HG03571 (cell line): ENCODE results near the gene CYS1.
"Not testable (repeated sequence)": the region's sequence is repeated elsewhere in the genome, so short reads cannot be mapped to it uniquely, and the experiment has no call there.

ENCODE experiments used
- ATAC-seq: cut with Tn5 transposase; IDR thresholded peaks from one replicate; pipeline ENCODE4 v1.9.1; 2021; ENCODE audit not compliant: unreplicated experiment

CYS1 gene

DNA sequence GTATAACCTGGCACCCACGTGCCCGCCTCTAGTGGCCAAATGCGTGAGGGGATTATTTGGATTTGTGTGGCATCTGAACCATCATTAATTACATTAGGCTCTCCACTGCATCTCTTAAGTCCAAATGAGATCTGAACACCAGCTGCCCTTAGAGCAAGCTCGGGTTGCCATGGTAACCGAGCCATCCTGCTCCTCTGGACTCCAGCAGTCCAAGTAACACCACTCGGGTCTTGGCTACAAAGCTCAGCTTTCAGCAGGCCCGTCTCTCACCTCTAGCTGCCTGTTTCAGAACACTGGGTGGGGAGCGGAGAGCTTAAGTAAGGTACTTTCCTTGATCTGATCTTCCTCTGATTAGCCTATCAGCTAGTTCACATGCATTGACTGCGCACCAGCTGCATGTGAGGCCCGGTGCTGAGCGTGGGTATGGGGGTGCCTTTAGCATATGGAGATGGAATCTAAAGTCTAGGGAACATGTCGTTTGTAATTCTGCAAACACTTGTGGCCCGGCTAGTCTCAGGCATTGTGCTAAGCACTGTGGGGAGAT is 14.1 kb upstream of the CYS1 start:
- ATAC-seq: no peak

DNA sequence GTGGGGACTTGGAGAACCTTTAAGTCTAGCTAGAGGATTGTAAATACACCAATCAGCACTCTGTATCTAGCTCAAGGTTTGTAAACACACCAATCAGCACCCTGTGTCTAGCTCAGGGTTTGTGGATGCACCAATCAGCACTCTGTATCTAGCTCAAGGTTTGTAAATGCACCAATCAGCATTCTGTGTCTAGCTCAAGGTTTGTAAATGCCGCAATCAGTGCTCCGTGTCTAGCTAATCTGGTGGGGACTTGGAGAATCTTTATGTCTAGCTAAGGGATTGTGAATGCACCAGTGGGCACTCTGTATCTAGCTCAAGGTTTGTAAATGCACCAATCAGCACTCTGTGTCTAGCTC is 11.7 kb upstream of the CYS1 start:
- not testable (repeated sequence) for ATAC-seq

DNA sequence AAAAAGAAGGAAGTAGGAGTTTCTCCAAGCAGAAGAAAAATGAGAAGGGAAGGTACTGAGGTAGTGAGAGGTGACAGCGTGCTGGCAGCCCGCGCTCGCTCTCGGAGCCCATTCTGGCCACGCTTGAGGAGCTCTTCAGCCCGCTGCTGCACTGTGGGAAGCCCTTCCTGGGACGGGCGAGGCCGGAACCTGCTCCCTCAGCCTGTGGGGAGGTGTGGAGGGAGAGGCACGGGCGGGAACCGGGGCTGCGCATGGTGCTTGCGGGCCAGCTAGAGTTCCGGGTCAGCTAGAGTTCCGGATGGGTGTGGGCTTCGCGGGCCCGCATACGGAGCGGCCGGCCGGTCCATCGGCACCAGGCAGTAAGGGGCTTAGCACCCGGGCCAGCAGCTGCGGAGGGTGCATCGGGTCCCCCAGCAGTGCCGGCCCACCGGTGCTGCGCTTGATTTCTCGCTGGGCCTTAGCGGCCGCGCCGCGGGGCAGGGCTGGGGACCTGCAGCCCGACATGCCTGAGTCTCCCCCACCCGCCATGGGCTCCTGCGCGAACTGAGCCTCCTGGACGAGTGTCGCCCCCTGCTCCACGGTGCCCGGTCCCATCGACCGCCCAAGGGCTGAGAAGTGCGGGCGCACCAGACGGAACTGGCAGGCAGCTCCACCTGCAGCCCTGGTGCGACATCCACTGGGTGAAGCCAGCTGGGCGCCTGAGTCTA is 11.1 kb upstream of the CYS1 start:
- peak; percentile 40 for ATAC-seq

DNA sequence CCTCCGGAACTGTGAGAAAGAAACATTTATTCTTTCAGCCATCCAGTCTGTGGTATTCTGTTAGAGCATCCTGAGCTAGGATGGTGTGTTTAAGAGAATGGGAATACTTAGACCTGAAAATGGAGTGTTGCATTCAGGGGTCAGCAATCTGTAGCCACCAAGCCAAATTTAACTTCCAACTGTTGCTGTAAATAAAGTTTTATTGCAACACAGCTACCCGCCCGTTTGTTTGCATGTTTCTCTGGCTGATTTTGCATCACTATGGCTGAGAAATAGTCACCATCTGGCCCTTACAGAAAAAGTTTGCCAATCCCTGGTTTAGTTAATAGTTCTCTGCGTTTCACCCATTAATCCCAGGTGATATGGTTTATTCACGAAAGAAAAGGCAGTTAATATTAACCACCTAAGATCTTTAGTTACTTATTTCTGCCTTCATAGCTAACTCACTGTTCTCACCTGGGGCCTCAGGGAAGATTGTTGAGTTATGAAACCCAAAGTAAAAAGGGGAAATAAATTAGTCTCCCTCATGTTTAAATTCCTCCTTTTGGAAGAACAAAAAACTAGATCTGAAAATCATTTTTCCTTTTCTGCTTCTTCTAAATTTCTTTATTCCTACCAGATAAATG is 9.5 kb upstream of the CYS1 start:
- peak; percentile 53 for ATAC-seq

DNA sequence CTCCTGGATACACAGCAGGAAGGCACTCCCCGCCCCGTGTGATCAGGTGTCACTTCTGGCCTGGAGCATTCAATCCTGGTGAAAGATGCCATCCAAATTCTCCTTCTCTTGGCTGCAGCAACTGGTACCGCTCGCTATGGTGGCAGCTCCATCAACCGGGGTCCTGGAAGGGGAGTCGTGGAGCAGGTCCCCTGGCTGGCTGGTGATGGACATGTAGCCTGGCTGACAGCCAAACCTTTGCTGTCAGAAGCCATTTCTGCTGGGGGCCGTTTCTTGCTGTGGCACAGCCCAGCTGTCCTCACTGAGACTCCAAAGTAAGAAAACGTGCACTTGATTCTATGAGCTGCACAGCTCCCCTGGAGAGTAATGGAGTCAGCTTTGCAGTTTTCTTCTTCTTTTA is 7.1 kb upstream of the CYS1 start:
- ATAC-seq: no peak

DNA sequence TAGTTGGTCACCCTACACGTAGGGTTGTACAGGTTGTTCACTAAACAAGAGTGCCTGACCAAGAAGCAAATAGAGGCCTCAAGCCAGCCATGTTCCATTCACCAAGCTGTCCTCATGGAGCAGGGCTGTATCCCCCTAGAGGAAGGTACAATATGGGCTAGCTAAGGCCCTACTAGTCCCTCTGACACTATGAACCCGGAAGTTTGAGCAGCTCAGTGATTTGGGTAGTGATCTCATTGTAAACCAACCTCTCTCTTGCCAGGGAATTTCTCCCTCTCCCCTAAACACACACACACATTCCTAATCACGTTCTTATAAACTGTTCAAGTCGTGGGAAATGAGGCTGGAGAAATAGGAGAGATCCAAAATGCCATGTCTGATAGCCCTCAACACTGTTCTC is 6.7 kb upstream of the CYS1 start:
- no peak for ATAC-seq

DNA sequence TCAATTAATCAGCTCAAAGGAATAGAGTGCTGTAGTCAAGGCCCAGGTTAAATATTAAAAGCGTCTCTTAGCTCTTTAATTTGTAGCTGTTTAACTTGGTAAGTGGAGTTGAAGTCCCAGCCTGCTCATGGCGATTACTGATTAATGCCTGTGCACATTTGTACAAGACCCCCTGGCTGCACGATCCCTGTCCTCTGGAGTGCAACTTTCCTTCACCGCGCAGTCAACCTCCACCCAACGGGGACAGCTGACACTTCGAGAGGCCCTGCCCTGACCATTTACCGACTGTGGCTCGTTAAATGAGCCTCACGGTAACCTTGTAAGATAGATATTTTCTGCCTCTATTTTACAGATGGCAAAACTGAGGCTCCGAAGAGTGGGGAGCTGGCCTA is 5.5 kb upstream of the CYS1 start:
- ATAC-seq: no peak

DNA sequence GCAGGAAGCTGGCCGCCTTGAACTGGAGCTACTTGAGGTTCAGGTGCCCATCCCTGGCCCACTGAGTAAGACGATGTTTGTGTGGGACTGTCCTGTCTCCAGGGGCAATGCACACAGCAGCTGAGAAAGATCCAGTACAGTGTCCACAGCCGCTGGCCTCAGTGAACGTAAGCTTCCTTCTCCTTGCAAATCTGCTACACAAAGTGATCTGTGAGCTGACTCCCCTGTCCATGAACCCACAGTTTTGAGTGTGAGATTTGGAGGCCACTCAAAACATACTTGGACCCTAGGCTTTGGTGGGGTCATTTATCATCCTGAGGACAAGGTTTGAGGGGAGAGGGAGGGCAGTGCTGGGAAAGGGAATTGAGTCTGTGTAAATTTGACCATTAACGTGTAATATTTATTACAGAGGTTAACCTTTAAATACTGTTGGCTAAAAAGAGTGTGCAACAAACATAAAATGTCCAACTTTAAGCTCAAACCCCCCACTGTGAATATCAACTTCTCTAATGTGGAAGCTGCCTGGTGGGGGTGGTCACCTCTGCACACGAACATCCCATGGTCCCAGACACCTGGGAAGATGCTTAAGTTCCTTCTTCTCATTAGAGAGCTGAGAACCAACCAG is 4.9 kb upstream of the CYS1 start:
- no peak for ATAC-seq

DNA sequence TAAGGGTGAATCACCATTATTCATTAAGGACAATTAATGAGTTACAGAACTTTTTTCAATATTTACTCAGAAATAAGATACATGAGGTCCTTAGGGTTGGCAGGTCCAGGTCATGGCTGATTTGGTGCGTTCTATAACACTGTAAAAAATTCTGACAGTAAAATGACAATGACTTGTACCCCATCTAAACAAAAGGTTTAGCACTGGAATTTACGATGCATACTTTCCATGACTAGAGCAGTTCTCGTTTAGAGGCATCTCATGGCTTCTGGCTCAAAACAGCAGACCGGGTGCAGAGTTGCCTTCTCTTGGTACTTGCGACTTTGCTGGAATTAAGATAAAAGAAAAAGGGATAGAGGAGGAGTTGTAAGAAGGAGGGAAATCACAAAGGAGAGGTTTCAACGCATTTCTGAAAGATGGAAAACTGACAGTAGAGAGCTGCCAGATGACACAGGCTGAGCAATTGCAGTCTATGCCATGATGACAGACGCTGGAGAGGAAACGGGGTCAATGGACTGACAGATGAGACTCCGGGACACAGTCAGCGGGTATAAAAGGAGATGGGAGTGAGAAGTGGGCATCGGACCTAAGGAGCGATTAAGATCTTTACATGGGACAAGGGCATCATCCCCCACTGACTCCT is 4.1 kb upstream of the CYS1 start:
- ATAC-seq: no peak

DNA sequence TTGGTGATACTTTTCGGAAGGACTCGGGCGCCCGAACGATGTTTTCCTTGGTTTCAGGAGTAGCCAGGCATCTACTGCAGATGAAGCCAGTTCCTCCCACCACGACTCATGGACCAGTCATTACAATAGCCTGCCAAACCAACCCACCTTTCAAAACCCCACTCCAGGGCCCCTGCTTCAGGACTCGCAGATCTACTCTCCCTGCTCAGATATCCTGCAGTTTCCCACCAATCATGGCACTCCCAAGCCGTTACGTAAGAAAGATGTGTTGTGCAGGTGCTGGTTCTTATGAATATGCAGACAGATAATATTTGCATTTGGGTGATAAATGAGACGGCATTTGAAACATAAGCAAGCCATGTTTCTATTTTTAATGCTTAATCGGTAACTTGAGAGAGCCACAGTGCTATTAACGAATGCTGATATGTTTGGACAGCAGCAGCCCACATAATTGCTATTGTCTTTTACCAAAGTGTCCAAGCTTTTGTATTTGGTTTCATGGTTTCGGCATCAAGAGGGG is 3.5 kb upstream of the CYS1 start:
- ATAC-seq: peak; percentile 30

DNA sequence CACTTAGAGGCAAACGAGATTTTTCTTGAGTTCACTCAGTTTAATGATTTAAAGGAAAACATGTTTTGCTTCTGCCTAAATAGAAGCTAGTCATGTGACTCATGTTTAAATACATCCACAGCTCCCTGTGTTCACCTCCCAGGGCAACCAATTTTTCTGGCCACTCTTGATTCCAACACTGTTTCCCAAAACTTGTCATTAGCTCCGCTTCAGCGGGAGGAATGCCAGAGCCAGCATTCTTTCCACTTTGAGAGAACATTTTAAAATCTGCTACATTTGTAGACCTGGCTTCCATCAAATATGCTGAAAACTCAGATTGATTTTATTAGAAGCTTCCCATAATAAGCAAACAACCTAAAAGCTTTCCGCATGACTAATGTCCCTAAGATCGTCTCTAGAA is 2.8 kb upstream of the CYS1 start:
- ATAC-seq: no peak

DNA sequence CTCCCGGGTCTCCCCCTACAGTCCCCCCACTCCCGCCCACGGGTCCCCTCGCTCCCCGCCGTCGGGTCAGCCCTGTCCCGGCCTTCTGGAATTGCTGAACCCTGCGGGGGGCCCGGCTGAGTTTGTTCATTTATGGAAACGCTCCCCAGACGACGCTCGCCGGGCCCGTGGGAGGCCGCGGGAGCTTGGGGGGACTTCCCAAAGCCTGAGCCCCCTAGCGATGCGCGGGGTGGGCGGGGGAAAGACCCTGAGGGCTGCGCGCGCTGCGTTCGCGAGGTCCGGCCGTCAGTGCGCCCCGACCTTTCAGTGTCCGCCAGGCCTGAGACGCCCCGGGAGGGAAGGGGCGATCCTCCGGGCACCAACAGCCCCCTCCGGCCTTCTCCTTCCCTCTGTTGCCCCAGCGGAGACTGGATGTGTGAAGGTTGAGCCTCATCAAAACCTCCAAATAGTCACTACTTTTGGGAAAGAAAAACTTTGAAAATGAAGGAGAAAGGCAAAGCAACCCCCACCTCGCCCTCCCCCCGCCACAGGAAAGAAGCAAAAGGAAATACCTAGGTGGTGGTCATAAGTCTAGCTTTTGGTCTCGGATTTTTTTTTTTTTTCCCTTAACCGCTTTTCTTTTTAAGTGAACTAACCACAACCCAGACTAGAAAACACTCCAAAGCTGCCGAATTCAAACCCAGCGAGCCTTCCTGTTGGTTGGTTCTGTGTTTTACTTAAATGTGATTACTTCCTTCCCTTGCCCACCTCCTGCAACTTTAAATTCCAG is 509 bp upstream of the CYS1 start:
- peak; percentile 17 for ATAC-seq

DNA sequence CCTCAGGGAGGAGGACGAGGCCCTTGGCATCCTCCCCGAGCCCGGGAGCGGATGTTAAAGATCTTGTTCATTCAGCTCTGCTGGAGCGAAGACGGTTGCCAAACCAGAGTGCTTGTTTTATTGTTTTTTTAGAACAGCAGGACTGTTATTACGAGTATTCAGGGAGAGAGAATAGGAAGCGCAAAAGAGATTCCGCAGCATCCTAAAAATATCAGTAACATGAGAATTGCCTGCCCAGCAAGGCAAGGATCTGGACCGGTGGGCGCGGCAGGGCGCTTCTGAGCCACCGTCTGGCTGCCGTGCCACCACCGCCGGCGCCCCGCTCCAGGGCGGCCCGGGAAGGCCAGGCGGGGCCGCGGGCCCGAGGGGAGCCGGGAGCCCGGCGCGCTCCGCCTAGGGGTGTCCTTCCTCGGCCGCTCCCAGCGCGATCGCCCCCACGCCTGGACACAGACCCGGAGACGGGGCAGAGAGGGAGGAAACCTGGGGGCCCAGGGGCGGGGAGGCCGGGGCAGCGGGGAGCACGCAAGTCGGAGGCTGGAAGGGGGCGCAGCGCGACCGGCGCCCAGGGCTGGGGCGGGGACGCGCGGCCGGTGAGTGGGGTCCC is 843 bp downstream of the CYS1 start:
- peak; percentile 14 for ATAC-seq

DNA sequence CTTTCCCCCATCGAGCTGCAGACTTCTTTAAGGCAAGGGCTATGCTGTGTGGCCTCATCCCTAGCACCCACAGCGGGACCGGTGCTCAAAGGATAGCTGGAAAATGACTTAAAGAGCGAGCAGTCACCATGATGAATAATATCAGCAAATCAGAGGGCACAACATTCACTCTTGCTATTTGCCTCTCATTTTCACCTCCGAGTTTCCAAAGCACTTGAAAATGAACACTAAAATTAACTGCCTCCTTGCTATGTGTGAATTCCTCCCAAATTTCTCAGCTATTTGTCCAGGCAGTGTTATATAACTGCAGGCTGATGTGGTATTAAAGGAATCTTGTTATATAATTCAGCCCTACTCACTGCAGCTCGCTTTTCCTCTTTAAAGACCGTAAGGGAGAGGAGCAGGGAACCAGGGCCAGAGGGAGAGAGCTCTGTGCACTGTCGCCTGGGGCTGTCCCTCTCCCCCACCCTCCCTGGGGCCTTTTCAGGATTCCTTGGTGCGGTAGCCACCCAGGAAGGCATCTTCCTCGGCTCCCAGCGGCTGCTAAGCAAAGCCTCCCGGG is 1.4 kb downstream of the CYS1 start:
- ATAC-seq: no peak

DNA sequence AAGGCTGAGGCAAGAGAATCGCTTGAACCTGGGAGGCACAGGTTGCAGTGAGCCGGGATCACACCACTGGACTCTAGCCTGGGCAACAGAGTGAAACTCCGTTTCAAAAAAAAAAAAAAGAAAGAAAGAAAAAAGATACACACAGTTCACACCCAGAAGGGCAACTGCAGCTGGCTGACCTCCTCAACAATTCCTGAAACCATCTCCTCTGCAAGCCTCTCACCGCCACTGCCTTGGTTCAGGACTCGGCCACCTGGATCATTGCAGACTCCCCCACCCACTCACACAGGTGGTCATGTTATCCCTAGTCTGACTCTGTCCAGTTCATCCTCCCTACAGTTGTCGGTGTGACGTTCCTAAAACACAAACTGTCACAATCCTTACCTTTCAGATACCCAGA is 2.2 kb downstream of the CYS1 start:
- ATAC-seq: no peak

DNA sequence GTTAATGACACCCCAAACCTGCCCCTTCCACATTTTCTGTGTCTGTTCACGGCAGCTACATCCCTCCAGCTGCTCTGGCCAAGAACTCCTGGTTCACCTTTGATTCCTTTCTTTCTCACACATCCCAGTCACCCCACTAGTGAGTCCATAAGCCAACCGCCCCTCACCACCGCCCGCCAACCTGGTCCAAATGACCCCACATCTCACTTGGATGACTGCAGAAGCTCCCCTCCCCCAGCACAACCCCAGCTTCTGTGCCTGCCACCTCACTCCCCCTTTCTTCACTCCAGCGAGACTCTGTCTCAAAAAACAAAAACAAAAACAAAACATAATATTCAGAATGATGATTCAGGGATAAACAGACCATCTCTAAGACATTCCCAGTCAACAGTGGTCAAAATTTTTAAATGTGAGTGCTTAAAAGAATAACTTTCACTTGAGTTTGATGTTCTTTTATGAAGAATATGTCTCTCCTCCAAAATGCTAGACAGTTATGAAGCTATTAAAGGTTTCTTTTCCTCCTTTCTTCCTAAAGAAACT is 3.2 kb downstream of the CYS1 start:
- ATAC-seq: no peak

DNA sequence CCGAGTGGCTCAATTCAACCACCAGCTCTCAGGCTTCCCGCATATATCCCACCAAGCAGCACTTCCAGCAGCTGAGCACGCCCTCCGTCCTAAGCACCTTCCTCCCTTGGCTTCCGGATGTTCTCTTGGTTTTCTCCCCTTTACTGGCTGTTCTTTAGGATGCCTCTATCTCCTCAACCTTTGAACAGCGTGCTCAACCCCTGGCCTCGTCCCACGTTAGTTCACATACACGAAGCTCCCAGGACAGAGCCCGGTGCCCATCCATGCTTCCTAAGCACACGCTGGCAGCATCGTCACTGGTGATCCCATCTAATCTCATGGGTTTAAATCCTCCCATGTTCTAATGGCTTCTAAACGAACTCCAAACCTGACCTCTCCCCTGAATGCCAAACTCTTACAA is 3.7 kb downstream of the CYS1 start:
- no peak for ATAC-seq

DNA sequence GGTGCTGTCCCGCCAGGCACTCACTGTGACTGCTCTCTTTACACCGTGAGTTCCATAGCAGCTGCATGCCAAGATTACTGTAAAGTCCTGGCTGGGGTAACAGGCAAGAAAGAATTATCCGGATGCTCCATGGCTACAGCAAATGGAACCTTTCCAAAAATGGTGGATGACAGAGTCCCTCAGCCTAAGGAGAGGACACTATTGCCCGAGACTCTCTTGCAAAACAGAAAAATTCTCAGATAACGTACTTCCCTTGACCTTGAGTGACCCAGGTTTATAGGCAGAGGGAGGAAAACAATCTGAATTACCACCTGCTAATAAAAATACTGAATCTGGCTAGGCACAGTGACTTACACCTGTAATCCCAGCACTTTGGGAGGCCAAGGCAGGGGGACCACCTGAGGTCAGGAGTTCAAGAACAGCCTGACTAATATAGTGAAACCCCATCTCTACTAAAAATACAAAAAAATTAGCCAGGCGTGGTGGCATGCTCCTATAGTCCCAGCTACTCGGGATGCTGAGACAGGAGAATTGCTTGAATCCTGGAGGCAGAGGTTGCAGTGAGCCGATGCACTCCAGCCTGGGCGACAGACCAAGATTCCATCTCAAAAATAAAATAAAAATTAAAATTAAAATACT is 4.5 kb downstream of the CYS1 start:
- ATAC-seq: no peak

DNA sequence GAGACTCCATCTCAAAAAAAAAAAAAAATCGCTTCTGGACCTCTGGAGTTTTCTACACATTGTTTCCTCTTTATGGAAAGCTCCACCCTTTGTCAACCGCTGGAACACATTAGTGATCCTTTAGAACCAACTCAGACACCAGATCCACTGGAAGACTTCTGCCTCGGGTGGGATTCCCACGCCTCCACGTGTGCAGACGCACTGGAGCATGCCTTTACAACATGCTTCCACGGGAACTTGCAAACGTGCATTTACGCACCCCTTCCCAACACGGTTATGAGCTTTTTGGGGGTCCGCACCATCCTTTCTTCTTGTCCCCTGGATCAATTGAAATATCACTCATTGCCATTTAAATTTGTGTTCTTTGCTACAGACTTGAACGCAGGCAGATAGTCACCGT is 5.1 kb downstream of the CYS1 start:
- ATAC-seq: no peak
